ENCODE data around the gene ATXN1. TPM values are rescaled to one million over a fixed set of nuclear protein-coding genes. Genes with fewer than 3 reads are reported as not detected.

The ATXN1 gene
- total and polyA plus RNA-seq, 2 of the 13 experiments (the other 11 are each of a cell fraction or from before 2014, with no cell fraction given): 20.7 to 39.5 TPM

GRCh38 chr6:16420337-16420714 lies 340.9 kb downstream of the ATXN1 start (continued):
- TF ChIP-seq ZNF136 (CRISPR knock-in tag; IDR thresholded peaks at IDR 0.05; ENCODE audit: low read depth): no peak

GRCh38 chr6:16419636-16420336 lies 341.5 kb downstream of the ATXN1 start:
- no peaks in the 10 kb centered on the region for H4K20me1 ChIP-seq (ENCODE audit: insufficient read depth, low read length)
- WGBS (ENCODE audit: low lambda C conversion rate): 99% methylated on average over 10 of the region's 10 CpGs
- intact Hi-C loops (cut with micrococcal nuclease; ENCODE audit: unreplicated experiment): loop anchor here (10.0 kb wide), 2 partner anchors 345 to 625 kb away; partner anchors contain the start of gene ATXN1
- H3K4me1 ChIP-seq (ENCODE audit: insufficient read depth, low read length): no peaks in the 10 kb centered on the region
- ATAC-seq (0 out of 3 replicates have a peak, but pooled peaks have one; percentile 26), FAIRE-seq (no peak), DNase-seq (ENCODE audit: low spot score) (no peak)
- H3K27ac ChIP-seq (ENCODE audit: extremely low read length, insufficient read depth, low read length): no peak overlapping the region
- no peaks in the 10 kb centered on the region for H3K9me3 ChIP-seq (ENCODE audit: low read length)
- no TSS peak for BruUV-seq (replicated peaks)
- no peak overlapping the region for H3K9ac ChIP-seq (ENCODE audit: insufficient read depth, low read depth, low read length)
- POLR2A ChIA-PET: no interaction called here
- CTCF ChIA-PET (ENCODE audit: low intra/inter-chr PET ratio, low total read pairs): no interaction called here
- H3K4me3 ChIP-seq (replicated peaks in 1 of 3; ENCODE audit: insufficient read depth in 1 of 3, low read depth in 2 of 3, low read length in 3 of 3): no peak overlapping the region
- TF ChIP-seq HOMEZ (CRISPR knock-in tag; IDR thresholded peaks at IDR 0.05; ENCODE audit: low read depth) (no peak), RAD51 (IDR thresholded peaks at IDR 0.05; ENCODE audit: borderline replicate concordance) (no peak), AHDC1 (CRISPR knock-in tag; IDR thresholded peaks at IDR 0.05; ENCODE audit: borderline replicate concordance) (no peak), CERS6 (CRISPR knock-in tag; IDR thresholded peaks at IDR 0.05) (no peak)
- H3K79me2 ChIP-seq (ENCODE audit: insufficient read depth, low read length): no peaks in the 10 kb centered on the region
- no peak overlapping the region for H3K4me2 ChIP-seq (ENCODE audit: low read depth, low read length)
- in situ Hi-C loops (cut with HindIII; ENCODE audit: extremely low pct_ligation_motif_present, low pct_unique_long_range_greater_than_20kb): no loop called here
- H2AFZ ChIP-seq (ENCODE audit: low read length): no peak overlapping the region
- H3K27me3 ChIP-seq (ENCODE audit: control insufficient read depth in 1 of 2, insufficient read depth in 2 of 2, low read length in 2 of 2): no peaks in the 10 kb centered on the region
- no peaks in the 10 kb centered on the region; a peak in 1 of 5 replicates for H3K36me3 ChIP-seq (replicated peaks in 1 of 2; ENCODE audit: control insufficient read depth in 1 of 2, insufficient read depth in 2 of 2, low read length in 2 of 2)
